Glutamatergic neuron (in vitro differentiated cells): ENCODE measurements around the gene CDK5RAP1. TPM values are rescaled to one million over a fixed set of nuclear protein-coding genes. Genes with fewer than 3 reads are reported as not detected.
A peak's percentile ranks its signal among the peaks of the same experiment; 100 is the strongest.

Experiments
- DNase-seq: peaks from one replicate; pipeline ENCODE4 v3.0.0; 2022
- H3K27ac Mint-ChIP-seq: one replicate; pipeline ENCODE4 v1.8.0; 2020; ENCODE audit warnings: mild to moderate bottlenecking, mixed read lengths, inconsistent platforms; ENCODE audit not compliant: unreplicated experiment
- H3K27me3 Mint-ChIP-seq: one replicate; pipeline ENCODE4 v1.8.0; 2020; ENCODE audit warnings: mild to moderate bottlenecking, moderate library complexity, mixed read lengths, inconsistent platforms; ENCODE audit not compliant: unreplicated experiment
- H3K36me3 Mint-ChIP-seq: one replicate; pipeline ENCODE4 v1.8.0; 2020; ENCODE audit warnings: mild to moderate bottlenecking, mixed read lengths, inconsistent platforms; ENCODE audit not compliant: unreplicated experiment
- H3K4me1 Mint-ChIP-seq: one replicate; pipeline ENCODE4 v1.8.0; 2020; ENCODE audit warnings: mild to moderate bottlenecking, low read depth, mixed read lengths, inconsistent platforms; ENCODE audit not compliant: unreplicated experiment
- H3K4me3 Mint-ChIP-seq: one replicate; pipeline ENCODE4 v1.8.0; 2020; ENCODE audit warnings: mild to moderate bottlenecking, mixed read lengths, inconsistent platforms; ENCODE audit not compliant: unreplicated experiment
- H3K9me3 Mint-ChIP-seq: one replicate; pipeline ENCODE4 v1.8.0; 2020; ENCODE audit warnings: mild to moderate bottlenecking, moderate library complexity, mixed read lengths, inconsistent platforms; ENCODE audit not compliant: unreplicated experiment
- total RNA-seq: library from RNA; stranded (reverse); fragmentation: NEBNext Ultra II Directional; extraction: Animal tissue kit (Norgen Biotek cat#: 25700); gene quantifications from one replicate; pipeline ENCODE4 v1.2.1, GENCODE V29; 2021; ENCODE audit not compliant: unreplicated experiment
- TF ChIP-seq, protein P1 (sequence below): fragments of 200-600 bp; sonication (generic); IDR thresholded peaks from one replicate; pipeline ENCODE4 v1.5.0; 2021; ENCODE audit not compliant: partially characterized antibody, unreplicated experiment

The CDK5RAP1 gene
- total RNA-seq, 1 donor from 2014 or later = 30.9 TPM

DNA sequence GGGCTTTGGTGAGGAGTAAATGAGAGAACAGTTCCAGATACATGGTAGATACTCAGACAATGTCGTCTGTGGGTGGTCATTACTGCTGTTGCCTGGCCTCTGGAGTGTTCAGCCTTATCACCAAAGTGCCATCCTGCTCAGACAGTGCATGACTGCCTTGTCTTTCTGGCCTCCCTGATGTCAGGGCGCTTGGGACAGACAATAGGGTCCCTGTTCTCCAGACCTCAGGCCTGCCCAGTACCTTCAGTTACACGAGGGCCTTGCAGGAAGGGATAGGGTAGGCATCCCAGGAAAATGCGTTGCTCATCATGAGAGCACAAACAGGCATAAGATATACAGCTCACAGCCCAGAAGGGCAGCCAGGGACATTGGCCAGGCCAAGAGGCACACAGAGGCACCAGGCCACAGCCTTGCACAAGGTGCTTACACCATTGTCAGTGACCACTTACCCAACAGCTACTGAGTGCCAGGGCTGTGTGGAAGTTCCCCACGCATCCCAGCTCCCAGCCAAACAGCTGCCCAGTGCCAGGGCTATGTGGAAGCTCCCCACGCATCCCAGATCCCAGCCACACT is 90.9 kb downstream of the CDK5RAP1 start:
- TF ChIP-seq, protein P1, sequence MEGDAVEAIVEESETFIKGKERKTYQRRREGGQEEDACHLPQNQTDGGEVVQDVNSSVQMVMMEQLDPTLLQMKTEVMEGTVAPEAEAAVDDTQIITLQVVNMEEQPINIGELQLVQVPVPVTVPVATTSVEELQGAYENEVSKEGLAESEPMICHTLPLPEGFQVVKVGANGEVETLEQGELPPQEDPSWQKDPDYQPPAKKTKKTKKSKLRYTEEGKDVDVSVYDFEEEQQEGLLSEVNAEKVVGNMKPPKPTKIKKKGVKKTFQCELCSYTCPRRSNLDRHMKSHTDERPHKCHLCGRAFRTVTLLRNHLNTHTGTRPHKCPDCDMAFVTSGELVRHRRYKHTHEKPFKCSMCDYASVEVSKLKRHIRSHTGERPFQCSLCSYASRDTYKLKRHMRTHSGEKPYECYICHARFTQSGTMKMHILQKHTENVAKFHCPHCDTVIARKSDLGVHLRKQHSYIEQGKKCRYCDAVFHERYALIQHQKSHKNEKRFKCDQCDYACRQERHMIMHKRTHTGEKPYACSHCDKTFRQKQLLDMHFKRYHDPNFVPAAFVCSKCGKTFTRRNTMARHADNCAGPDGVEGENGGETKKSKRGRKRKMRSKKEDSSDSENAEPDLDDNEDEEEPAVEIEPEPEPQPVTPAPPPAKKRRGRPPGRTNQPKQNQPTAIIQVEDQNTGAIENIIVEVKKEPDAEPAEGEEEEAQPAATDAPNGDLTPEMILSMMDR = no peak
- Mint-ChIP-seq H3K9me3 (peaks cover 11% of the 10 kb centered on the region), H3K4me1 (peaks cover 14% of the 10 kb centered on the region), H3K36me3 (peaks cover 4% of the 10 kb centered on the region), H3K27me3 (peaks cover 2% of the 10 kb centered on the region), H3K27ac (peak overlapping the region; percentile 41), H3K4me3 (no peak overlapping the region)
- DNase-seq = no peak

DNA sequence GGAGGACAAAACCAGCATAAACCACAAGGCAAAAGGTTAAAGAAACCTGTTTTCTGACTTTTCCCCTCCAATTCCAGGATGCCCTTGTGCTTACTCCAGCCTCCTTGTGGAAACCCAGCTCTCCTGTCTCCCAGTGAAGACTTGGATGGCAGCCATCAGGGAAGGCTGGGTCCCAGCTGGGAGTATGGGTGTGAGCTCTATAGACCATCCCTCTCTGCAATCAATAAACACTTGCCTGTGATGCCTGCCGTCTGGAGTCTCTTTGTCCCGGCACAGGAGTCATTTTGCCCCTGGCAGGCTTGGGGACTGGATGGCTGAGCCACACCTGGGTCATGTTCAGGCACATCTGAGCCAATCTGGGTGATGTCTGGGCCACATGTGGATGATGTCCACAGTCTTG is 91.7 kb downstream of the CDK5RAP1 start:
- Mint-ChIP-seq H3K4me1 (peaks cover 14% of the 10 kb centered on the region), H3K9me3 (peaks cover 10% of the 10 kb centered on the region), H3K27me3 (peaks cover 2% of the 10 kb centered on the region), H3K27ac (peak overlapping the region; percentile 41), H3K36me3 (peaks cover 4% of the 10 kb centered on the region), H3K4me3 (no peak overlapping the region)
- TF ChIP-seq, protein P1 = no peak
- DNase-seq = peak; percentile 44

Other genes with a start within 250 kb of the CDK5RAP1 start
- not detected for gene BPIFA2, start 233.4 kb downstream of the CDK5RAP1 start, total RNA-seq
- not detected for gene BPIFA3, start 184.2 kb downstream of the CDK5RAP1 start, total RNA-seq
- gene BPIFA1, start 165.5 kb downstream of the CDK5RAP1 start, total RNA-seq = not detected
- not detected for gene BPIFB1, start 118.3 kb downstream of the CDK5RAP1 start, total RNA-seq
- 4.5 TPM for gene SNTA1, start 42.2 kb upstream of the CDK5RAP1 start, total RNA-seq
- gene CBFA2T2, start 88.6 kb upstream of the CDK5RAP1 start, total RNA-seq = 84.1 TPM